HG02623 (cell line): Measurements from ENCODE around the gene C1QTNF2.
"Not testable (repeated sequence)": the region's sequence is repeated elsewhere in the genome, so short reads cannot be mapped to it uniquely, and the experiment has no call there.

ENCODE experiments used
- ATAC-seq: cut with Tn5 transposase; IDR thresholded peaks from one replicate; pipeline ENCODE4 v1.9.1; 2021; ENCODE audit warnings: moderate library complexity; ENCODE audit not compliant: unreplicated experiment

Gene C1QTNF2

GRCh38 chr5:160342413-160342941 lies 27.9 kb downstream of the C1QTNF2 start:
- ATAC-seq, result no peak

- no peak for ATAC-seq
These were observed 29.0 kb downstream of the C1QTNF2 start for GRCh38 chr5:160341309-160341870.

GRCh38 chr5:160340513-160340912 lies 29.9 kb downstream of the C1QTNF2 start:
- ATAC-seq, result not testable (repeated sequence)

GRCh38 chr5:160339406-160340130 lies 30.9 kb downstream of the C1QTNF2 start:
- ATAC-seq, result no peak

GRCh38 chr5:160334716-160335115 lies 35.7 kb downstream of the C1QTNF2 start:
- ATAC-seq, result not testable (repeated sequence)

GRCh38 chr5:160333721-160334120 lies 36.7 kb downstream of the C1QTNF2 start:
- no peak for ATAC-seq

GRCh38 chr5:160330212-160330611 lies 40.2 kb downstream of the C1QTNF2 start:
- no peak for ATAC-seq

- no peak for ATAC-seq
These were observed 42.6 kb downstream of the C1QTNF2 start for GRCh38 chr5:160327818-160328217.

- ATAC-seq, result no peak
These were observed 43.4 kb downstream of the C1QTNF2 start for GRCh38 chr5:160326981-160327380.

GRCh38 chr5:160325716-160326115 lies 44.7 kb downstream of the C1QTNF2 start:
- ATAC-seq, result no peak

GRCh38 chr5:160324886-160325285 lies 45.5 kb downstream of the C1QTNF2 start:
- no peak for ATAC-seq

- no peak for ATAC-seq
These were observed 52.0 kb downstream of the C1QTNF2 start for GRCh38 chr5:160318409-160318808.

GRCh38 chr5:160317434-160317833 lies 53.0 kb downstream of the C1QTNF2 start:
- no peak for ATAC-seq

GRCh38 chr5:160315968-160316367 lies 54.5 kb downstream of the C1QTNF2 start:
- no peak for ATAC-seq

- ATAC-seq, result no peak
These were observed 57.3 kb downstream of the C1QTNF2 start for GRCh38 chr5:160312960-160313727.

GRCh38 chr5:160312134-160312959 lies 58.1 kb downstream of the C1QTNF2 start, which contains the start of gene CCNJL:
Gene CCNJL (minus strand): TSS chr5:160312564. CDS start chr5:160311923, 641 bp downstream.
- ATAC-seq, result no peak

- ATAC-seq, result no peak
These were observed 58.8 kb downstream of the C1QTNF2 start for GRCh38 chr5:160311491-160312133.

GRCh38 chr5:160310552-160311295 lies 59.7 kb downstream of the C1QTNF2 start:
- ATAC-seq, result no peak

GRCh38 chr5:160310140-160310539 lies 60.3 kb downstream of the C1QTNF2 start:
- ATAC-seq, result no peak
